GM12891 (cell line): ENCODE results near the gene PSG7.
"Not testable (repeated sequence)": the region's sequence is repeated elsewhere in the genome, so short reads cannot be mapped to it uniquely, and the experiment has no call there.

Experiments
- SPI1 ChIP-seq: IDR thresholded peaks from 2 replicates; pipeline ENCODE4 v1.6.1; 2011; ENCODE audit warnings: low read depth, low read length, control low read depth
- TAF1 ChIP-seq: IDR thresholded peaks from 2 replicates; pipeline ENCODE4 v1.6.1; 2011; ENCODE audit warnings: low read depth, low read length, control low read depth

DNA sequence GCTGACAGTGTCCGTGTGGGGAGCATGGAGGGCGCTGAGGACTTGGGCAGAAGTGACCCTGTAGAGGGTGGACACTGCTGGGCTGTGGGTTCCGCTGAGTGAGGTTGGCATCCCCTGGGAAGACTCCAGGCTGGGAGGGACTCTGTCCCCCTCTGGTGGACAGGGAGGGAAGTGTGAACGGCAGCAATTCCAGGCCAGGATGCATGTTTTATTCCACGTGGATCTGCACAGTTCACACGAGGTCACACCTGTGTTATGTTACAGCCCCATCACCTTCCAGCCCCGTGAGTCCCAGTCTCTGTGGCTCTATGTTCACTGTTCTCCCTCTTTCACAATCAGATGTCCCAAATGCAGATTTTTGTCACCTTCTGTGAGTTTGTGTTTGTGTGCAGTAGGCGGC lies 55.7 kb downstream of the PSG7 start:
- not testable (repeated sequence) for TF ChIP-seq SPI1, TAF1
